HG02840 (cell line): ENCODE data around the gene ZFP64.
"Not testable (repeated sequence)": the region's sequence is repeated elsewhere in the genome, so short reads cannot be mapped to it uniquely, and the experiment has no call there.

Experiments
- ATAC-seq: cut with Tn5 transposase; IDR thresholded peaks from one replicate; pipeline ENCODE4 v1.9.1; 2021; ENCODE audit warnings: mild to moderate bottlenecking, moderate library complexity, moderate number of reproducible peaks; ENCODE audit not compliant: unreplicated experiment, low FRiP score

Gene ZFP64

GRCh38 chr20:52167232-52167840 is 24.2 kb downstream of the ZFP64 start:
- ATAC-seq = no peak

- ATAC-seq = no peak
Observed at GRCh38 chr20:52166150-52166549, 25.4 kb downstream of the ZFP64 start.

- no peak for ATAC-seq
Observed at GRCh38 chr20:52160621-52161204, 30.9 kb downstream of the ZFP64 start.

GRCh38 chr20:52160049-52160570 is 31.5 kb downstream of the ZFP64 start:
- ATAC-seq = no peak

- ATAC-seq = no peak
Observed at GRCh38 chr20:52154575-52154974, 37.0 kb downstream of the ZFP64 start.

- no peak for ATAC-seq
Observed at GRCh38 chr20:52153896-52154295, 37.7 kb downstream of the ZFP64 start.

- ATAC-seq = no peak
Observed at GRCh38 chr20:52152921-52153320, 38.7 kb downstream of the ZFP64 start.

- ATAC-seq = no peak
Observed at GRCh38 chr20:52152416-52152815, 39.2 kb downstream of the ZFP64 start.

GRCh38 chr20:52150440-52151258 is 40.9 kb downstream of the ZFP64 start:
- ATAC-seq = no peak

GRCh38 chr20:52145587-52145986 is 46.0 kb downstream of the ZFP64 start:
- ATAC-seq = no peak

- no peak for ATAC-seq
Observed at GRCh38 chr20:52143277-52143676, 48.3 kb downstream of the ZFP64 start.

- no peak for ATAC-seq
Observed at GRCh38 chr20:52142757-52143156, 48.8 kb downstream of the ZFP64 start.

- no peak for ATAC-seq
Observed at GRCh38 chr20:52139986-52140385, 51.6 kb downstream of the ZFP64 start.

GRCh38 chr20:52137850-52138249 is 53.7 kb downstream of the ZFP64 start:
- no peak for ATAC-seq

- not testable (repeated sequence) for ATAC-seq
Observed at GRCh38 chr20:52133714-52134113, 57.9 kb downstream of the ZFP64 start.

GRCh38 chr20:52132337-52132736 is 59.2 kb downstream of the ZFP64 start:
- no peak for ATAC-seq

- no peak for ATAC-seq
Observed at GRCh38 chr20:52131048-52131643, 60.4 kb downstream of the ZFP64 start.

- no peak for ATAC-seq
Observed at GRCh38 chr20:52130406-52130805, 61.2 kb downstream of the ZFP64 start.

- no peak for ATAC-seq
Observed at GRCh38 chr20:52129611-52130010, 62.0 kb downstream of the ZFP64 start.

- ATAC-seq = no peak
Observed at GRCh38 chr20:52127309-52127708, 64.3 kb downstream of the ZFP64 start.

GRCh38 chr20:52124821-52125220 is 66.8 kb downstream of the ZFP64 start:
- ATAC-seq = no peak
